Measurements from ENCODE around the gene LOXL3.

The LOXL3 gene

DNA sequence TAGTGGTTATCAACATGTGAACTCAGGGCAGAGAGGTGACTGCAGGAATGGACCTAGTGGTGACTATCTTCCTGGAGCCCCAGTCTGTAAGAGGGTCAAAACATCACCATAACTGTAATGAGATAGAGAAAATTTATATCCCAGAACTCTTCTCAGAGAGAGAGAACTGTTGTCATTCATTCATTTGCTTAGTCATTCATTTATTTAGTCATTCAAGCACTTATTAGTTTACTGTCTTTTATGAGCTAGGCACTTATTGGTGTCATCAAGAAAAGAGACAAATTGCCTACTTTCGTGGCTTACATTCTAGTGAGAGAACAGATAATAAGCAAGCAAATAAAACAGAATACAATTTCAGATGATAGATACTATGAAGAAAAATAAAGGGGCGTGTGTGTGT lies 34.9 kb upstream of the LOXL3 start:
- no peaks in the 10 kb centered on the region for H3K36me3 ChIP-seq (ENCODE audit: insufficient read depth, low read length)

DNA sequence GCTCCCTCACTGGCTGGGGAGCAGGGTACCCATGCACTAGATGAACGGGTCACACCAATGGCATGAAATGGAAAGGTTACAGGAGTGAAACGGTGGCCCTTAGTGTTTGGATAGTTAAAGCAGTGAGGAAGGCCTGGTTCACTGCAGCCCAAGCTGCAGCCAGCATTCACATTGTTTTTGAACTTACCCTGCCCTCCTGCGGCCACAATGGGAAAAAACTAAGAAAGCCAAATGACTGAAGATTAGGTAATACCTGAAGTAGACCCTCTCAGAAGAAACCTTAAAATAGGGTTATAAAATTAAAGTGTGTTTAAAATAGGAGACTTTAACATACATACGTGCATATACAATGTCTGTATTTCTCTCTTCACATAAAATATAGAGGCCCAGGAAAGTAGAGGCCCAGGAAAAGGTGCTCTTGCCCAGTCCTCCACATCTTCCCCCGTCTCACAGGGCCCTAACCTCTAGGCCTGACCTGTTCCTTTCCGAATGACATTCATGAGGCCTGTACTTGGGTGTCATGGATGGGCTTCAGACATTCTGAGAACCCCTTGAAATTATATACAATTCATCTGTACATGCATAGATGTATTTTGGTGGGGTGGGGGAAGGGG lies 34.0 kb upstream of the LOXL3 start:
- H3K9ac ChIP-seq (ENCODE audit: low read depth, low read length, poor library complexity, severe bottlenecking), result no peak overlapping the region
- H3K4me3 ChIP-seq (ENCODE audit: low read length, poor library complexity, severe bottlenecking), result no peak overlapping the region
- no peaks in the 10 kb centered on the region for H3K9me3 ChIP-seq (ENCODE audit: insufficient read depth, low read depth, low read length)
- peaks cover 27% of the 10 kb centered on the region for H3K4me1 ChIP-seq (ENCODE audit: insufficient read depth, low read length, poor library complexity, severe bottlenecking)
- TF ChIP-seq, protein P1, sequence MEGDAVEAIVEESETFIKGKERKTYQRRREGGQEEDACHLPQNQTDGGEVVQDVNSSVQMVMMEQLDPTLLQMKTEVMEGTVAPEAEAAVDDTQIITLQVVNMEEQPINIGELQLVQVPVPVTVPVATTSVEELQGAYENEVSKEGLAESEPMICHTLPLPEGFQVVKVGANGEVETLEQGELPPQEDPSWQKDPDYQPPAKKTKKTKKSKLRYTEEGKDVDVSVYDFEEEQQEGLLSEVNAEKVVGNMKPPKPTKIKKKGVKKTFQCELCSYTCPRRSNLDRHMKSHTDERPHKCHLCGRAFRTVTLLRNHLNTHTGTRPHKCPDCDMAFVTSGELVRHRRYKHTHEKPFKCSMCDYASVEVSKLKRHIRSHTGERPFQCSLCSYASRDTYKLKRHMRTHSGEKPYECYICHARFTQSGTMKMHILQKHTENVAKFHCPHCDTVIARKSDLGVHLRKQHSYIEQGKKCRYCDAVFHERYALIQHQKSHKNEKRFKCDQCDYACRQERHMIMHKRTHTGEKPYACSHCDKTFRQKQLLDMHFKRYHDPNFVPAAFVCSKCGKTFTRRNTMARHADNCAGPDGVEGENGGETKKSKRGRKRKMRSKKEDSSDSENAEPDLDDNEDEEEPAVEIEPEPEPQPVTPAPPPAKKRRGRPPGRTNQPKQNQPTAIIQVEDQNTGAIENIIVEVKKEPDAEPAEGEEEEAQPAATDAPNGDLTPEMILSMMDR (conservative IDR thresholded peaks at IDR 0.05; ENCODE audit: low read length), result peak; percentile 87
- no peak for TF ChIP-seq EZH2phosphoT487 (IDR thresholded peaks at IDR 0.05; ENCODE audit: borderline replicate concordance)
- no peaks in the 10 kb centered on the region for H3K9me2 ChIP-seq (replicated peaks; ENCODE audit: low read depth, low read length)
- peak overlapping the region; percentile 18 for H3K4me2 ChIP-seq (ENCODE audit: low read depth, low read length, poor library complexity, severe bottlenecking)
- no peaks in the 10 kb centered on the region for H3K27me3 ChIP-seq (ENCODE audit: insufficient read depth, low read length, poor library complexity, severe bottlenecking)
- no peaks in the 10 kb centered on the region for H3K36me3 ChIP-seq (ENCODE audit: insufficient read depth, low read length)
- H3F3A ChIP-seq (ENCODE audit: low read depth), result no peaks in the 10 kb centered on the region
- no peaks in the 10 kb centered on the region for H4K20me1 ChIP-seq (ENCODE audit: insufficient read depth, low read length, poor library complexity, severe bottlenecking)
- no peaks in the 10 kb centered on the region for H3K79me2 ChIP-seq (ENCODE audit: insufficient read depth, low read length)
- peak overlapping the region; percentile 93 for H2AFZ ChIP-seq (ENCODE audit: low read length)

More for the DNA sequence above, 34.9 kb upstream of the LOXL3 start:
- TF ChIP-seq, protein P1 (conservative IDR thresholded peaks at IDR 0.05; ENCODE audit: low read length), result no peak
- TF ChIP-seq EZH2phosphoT487 (IDR thresholded peaks at IDR 0.05; ENCODE audit: borderline replicate concordance), result no peak
- Histone ChIP-seq H3F3A (ENCODE audit: low read depth) (no peaks in the 10 kb centered on the region), H3K9me2 (replicated peaks; ENCODE audit: low read depth, low read length) (no peaks in the 10 kb centered on the region), H3K4me1 (ENCODE audit: insufficient read depth, low read length, poor library complexity, severe bottlenecking) (peaks cover 25% of the 10 kb centered on the region), H3K4me3 (ENCODE audit: low read length, poor library complexity, severe bottlenecking) (no peak overlapping the region), H3K27me3 (ENCODE audit: insufficient read depth, low read length, poor library complexity, severe bottlenecking) (peaks cover 4% of the 10 kb centered on the region), H3K79me2 (ENCODE audit: insufficient read depth, low read length) (no peaks in the 10 kb centered on the region), H4K20me1 (ENCODE audit: insufficient read depth, low read length, poor library complexity, severe bottlenecking) (no peaks in the 10 kb centered on the region), H3K4me2 (ENCODE audit: low read depth, low read length, poor library complexity, severe bottlenecking) (no peak overlapping the region), H3K9me3 (ENCODE audit: insufficient read depth, low read depth, low read length) (no peaks in the 10 kb centered on the region), H2AFZ (ENCODE audit: low read length) (no peak overlapping the region), H3K9ac (ENCODE audit: low read depth, low read length, poor library complexity, severe bottlenecking) (no peak overlapping the region)

DNA sequence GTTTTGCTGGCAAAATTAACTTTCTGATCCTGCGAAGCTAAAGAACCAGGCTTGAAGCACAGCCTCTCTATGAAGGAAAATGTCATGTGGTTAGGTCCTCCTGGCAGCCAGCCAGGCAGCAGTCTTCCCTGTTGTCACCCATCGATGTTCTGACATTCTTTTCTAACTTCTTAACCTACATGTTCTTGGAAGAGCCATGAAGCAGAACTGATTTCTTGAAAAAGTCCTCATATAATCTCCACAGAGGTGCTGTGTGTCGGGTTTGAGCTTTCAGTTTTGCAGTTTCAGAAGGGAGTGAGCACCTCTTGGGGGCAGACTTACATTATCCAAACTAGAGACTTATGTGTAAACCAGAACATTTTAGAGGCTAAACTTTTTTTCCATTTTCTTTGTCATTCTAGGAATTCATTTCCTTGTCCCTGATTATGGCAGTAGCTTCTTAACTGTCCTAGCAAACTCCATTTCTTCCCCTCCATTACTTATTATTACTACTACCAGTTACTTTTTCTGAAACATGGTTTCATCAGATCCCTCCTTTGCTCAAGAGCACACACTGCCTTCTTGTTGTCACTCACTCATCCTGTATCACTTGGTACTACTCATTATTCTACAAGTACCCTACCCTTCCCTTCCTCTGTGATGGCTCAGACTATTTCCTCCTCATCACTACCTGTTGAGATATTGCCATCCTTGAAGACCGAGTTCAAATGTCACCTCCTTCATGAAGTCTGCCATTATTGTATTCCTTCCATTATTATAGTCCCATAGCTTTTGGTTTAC lies 31.9 kb upstream of the LOXL3 start:
- Histone ChIP-seq H3K4me3 (ENCODE audit: low read length, poor library complexity, severe bottlenecking) (peak overlapping the region; percentile 9), H3K4me2 (ENCODE audit: low read depth, low read length, poor library complexity, severe bottlenecking) (peak overlapping the region; percentile 52), H3F3A (ENCODE audit: low read depth) (no peaks in the 10 kb centered on the region), H3K9me2 (replicated peaks; ENCODE audit: low read depth, low read length) (no peaks in the 10 kb centered on the region), H4K20me1 (ENCODE audit: insufficient read depth, low read length, poor library complexity, severe bottlenecking) (no peaks in the 10 kb centered on the region), H3K27me3 (ENCODE audit: insufficient read depth, low read length, poor library complexity, severe bottlenecking) (no peaks in the 10 kb centered on the region), H3K9me3 (ENCODE audit: insufficient read depth, low read depth, low read length) (no peaks in the 10 kb centered on the region), H3K4me1 (ENCODE audit: insufficient read depth, low read length, poor library complexity, severe bottlenecking) (peaks cover 27% of the 10 kb centered on the region), H3K36me3 (ENCODE audit: insufficient read depth, low read length) (no peaks in the 10 kb centered on the region), H2AFZ (ENCODE audit: low read length) (peak overlapping the region; percentile 76), H3K9ac (ENCODE audit: low read depth, low read length, poor library complexity, severe bottlenecking) (peak overlapping the region; percentile 47), H3K79me2 (ENCODE audit: insufficient read depth, low read length) (no peaks in the 10 kb centered on the region)
- TF ChIP-seq, protein P1 (conservative IDR thresholded peaks at IDR 0.05; ENCODE audit: low read length), result peak; percentile 34
- TF ChIP-seq EZH2phosphoT487 (IDR thresholded peaks at IDR 0.05; ENCODE audit: borderline replicate concordance), result no peak

All from Loucy (cell line).